Coronary artery (tissue), 2 donors: ENCODE measurements around the gene ULBP1.
"Not testable (repeated sequence)": the region's sequence is repeated elsewhere in the genome, so short reads cannot be mapped to it uniquely, and the experiment has no call there.

Experiments
- DNase-seq: peaks from one replicate; pipeline ENCODE4 v3.0.0-alpha.2; 2017; ENCODE audit warnings: low spot score
- H3K27ac ChIP-seq, 2 donors: fragments of 200-600 bp; sonication (generic); one replicate each; pipeline ENCODE4 v1.5.1; 2016 to 2019
- H3K4me3 ChIP-seq: fragments of 200-600 bp; sonication (generic); 2 replicates; pipeline ENCODE4 v1.5.1; 2016; ENCODE audit warnings: mild to moderate bottlenecking, moderate library complexity
- CTCF ChIP-seq: fragments of 200-600 bp; sonication (generic); IDR thresholded peaks from one replicate; pipeline ENCODE4 v1.5.1; 2019; ENCODE audit warnings: antibody characterized with exemption

ULBP1 gene

GRCh38 chr6:150016324-150017185 is 52.8 kb downstream of the ULBP1 start:
- H3K27ac ChIP-seq: no peak overlapping the region
- H3K4me3 ChIP-seq: no peak overlapping the region
- no peak for DNase-seq
- peak; percentile 46 for TF ChIP-seq CTCF

GRCh38 chr6:150017186-150017521 is 53.4 kb downstream of the ULBP1 start:
- TF ChIP-seq CTCF: peak; percentile 0
- H3K4me3 ChIP-seq, DNase-seq, H3K27ac ChIP-seq: not testable (repeated sequence)

GRCh38 chr6:150018846-150019580 is 55.3 kb downstream of the ULBP1 start:
- peak; percentile 56 for DNase-seq
- no peak for TF ChIP-seq CTCF
- H3K4me3 ChIP-seq: no peak overlapping the region
- H3K27ac ChIP-seq: no peak overlapping the region

- DNase-seq, H3K4me3 ChIP-seq, H3K27ac ChIP-seq: not testable (repeated sequence)
Measured at GRCh38 chr6:150021870-150022269, 58.1 kb downstream of the ULBP1 start.
